ENCODE results near the gene EFEMP1.

DNA sequence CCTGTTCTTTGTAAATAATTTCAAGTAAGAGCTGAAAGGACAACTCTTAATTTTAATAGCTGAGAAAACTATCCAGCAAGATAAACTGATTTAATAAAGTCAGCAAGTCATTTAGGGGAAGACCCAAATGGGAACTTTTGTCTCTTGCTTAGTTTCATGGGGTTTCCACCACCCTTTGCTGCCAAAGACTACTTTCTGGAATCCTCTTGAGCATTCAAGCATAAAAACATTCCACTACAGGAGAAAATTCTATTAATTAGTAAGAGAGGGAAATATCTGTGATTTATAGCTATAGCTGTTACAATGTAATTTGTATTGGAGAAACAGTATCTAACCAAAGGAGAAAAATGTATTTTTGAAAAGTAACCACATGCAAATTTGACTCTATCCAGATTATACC lies 20.6 kb downstream of the EFEMP1 start:
- TF ChIP-seq TAF1 (IDR thresholded peaks at IDR 0.05; ENCODE audit: borderline replicate concordance, low read depth, low read length), result no peak
- no peak for TF ChIP-seq ZBED1 (IDR thresholded peaks at IDR 0.05; ENCODE audit: borderline replicate concordance)
- no peak for TF ChIP-seq FOS (IDR thresholded peaks at IDR 0.05; ENCODE audit: borderline replicate concordance, extremely low read depth, insufficient read length)
- no peak for TF ChIP-seq YY1 (IDR thresholded peaks at IDR 0.05; ENCODE audit: low read depth, low read length)
- TF ChIP-seq, protein P1, sequence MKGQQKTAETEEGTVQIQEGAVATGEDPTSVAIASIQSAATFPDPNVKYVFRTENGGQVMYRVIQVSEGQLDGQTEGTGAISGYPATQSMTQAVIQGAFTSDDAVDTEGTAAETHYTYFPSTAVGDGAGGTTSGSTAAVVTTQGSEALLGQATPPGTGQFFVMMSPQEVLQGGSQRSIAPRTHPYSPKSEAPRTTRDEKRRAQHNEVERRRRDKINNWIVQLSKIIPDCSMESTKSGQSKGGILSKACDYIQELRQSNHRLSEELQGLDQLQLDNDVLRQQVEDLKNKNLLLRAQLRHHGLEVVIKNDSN (IDR thresholded peaks at IDR 0.05; ENCODE audit: borderline replicate concordance, extremely low read length, insufficient read depth, low read depth, low read length), result no peak
- TF ChIP-seq GABPA (IDR thresholded peaks at IDR 0.05; ENCODE audit: low read depth), result no peak
- TF ChIP-seq, protein P2, sequence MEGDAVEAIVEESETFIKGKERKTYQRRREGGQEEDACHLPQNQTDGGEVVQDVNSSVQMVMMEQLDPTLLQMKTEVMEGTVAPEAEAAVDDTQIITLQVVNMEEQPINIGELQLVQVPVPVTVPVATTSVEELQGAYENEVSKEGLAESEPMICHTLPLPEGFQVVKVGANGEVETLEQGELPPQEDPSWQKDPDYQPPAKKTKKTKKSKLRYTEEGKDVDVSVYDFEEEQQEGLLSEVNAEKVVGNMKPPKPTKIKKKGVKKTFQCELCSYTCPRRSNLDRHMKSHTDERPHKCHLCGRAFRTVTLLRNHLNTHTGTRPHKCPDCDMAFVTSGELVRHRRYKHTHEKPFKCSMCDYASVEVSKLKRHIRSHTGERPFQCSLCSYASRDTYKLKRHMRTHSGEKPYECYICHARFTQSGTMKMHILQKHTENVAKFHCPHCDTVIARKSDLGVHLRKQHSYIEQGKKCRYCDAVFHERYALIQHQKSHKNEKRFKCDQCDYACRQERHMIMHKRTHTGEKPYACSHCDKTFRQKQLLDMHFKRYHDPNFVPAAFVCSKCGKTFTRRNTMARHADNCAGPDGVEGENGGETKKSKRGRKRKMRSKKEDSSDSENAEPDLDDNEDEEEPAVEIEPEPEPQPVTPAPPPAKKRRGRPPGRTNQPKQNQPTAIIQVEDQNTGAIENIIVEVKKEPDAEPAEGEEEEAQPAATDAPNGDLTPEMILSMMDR (IDR thresholded peaks at IDR 0.05 in 2 of 3, conservative IDR thresholded peaks at IDR 0.05 in 1 of 3; ENCODE audit: control insufficient read depth in 2 of 3, extremely low read depth in 1 of 3, insufficient read depth in 1 of 3, low read depth in 3 of 3, low read length in 3 of 3), result no peak
- no peak for TF ChIP-seq POLR2A (IDR thresholded peaks at IDR 0.05; ENCODE audit: low read depth, low read length)
- no peak for TF ChIP-seq ETV6 (conservative IDR thresholded peaks at IDR 0.05 in 1 of 2, IDR thresholded peaks at IDR 0.05 in 1 of 2; ENCODE audit: borderline replicate concordance in 1 of 2, low read depth in 1 of 2)
- no peak for TF ChIP-seq IKZF2 (IDR thresholded peaks at IDR 0.05)
